K562 (cell line): Measurements from ENCODE around the gene IGFL1. TPM values are rescaled to one million over a fixed set of nuclear protein-coding genes. Genes with fewer than 3 reads are reported as not detected.
A peak's percentile ranks its signal among the peaks of the same experiment; 100 is the strongest.

Experiments used
- ATF3 ChIP-seq, 2 experiments: fragments of 450-650 bp in 1 of 2; sonication (generic) in 1 of 2; formaldehyde crosslinking in 1 of 2; IDR thresholded peaks in 1 of 2; conservative IDR thresholded peaks in 1 of 2; 2 replicates each; pipeline versions ENCODE4 v1.6.1 to v1.8.1; 2016 to 2023; ENCODE audit warnings: mild to moderate bottlenecking in 2 of 2, moderate library complexity in 2 of 2, inconsistent platforms in 1 of 2, missing genetic modification reagents in 1 of 2
- CBX2 ChIP-seq: fragments of 200-600 bp; sonication (generic); IDR thresholded peaks from one replicate; pipeline ENCODE4 v1.6.1; 2012; ENCODE audit warnings: mild to moderate bottlenecking, low read length, inconsistent platforms; ENCODE audit not compliant: insufficient read depth, poor library complexity, severe bottlenecking
- CEBPG ChIP-seq, 3 experiments: fragments of 200-800 bp in 1 of 3; sonication (Bioruptor generic) in 1 of 3; sonication (generic) in 1 of 3; formaldehyde crosslinking in 1 of 3; IDR thresholded peaks in 2 of 3; conservative IDR thresholded peaks in 1 of 3; 2 replicates each; pipeline versions ENCODE4 v1.6.1 to v1.8.0; 2016 to 2022; ENCODE audit warnings: missing compliant biosample characterization in 2 of 3, missing genetic modification characterization in 2 of 3, mild to moderate bottlenecking in 1 of 3, missing genetic modification reagents in 1 of 3
- DMBX1 ChIP-seq: fragments of 250-450 bp; sonication (Bioruptor Pico); IDR thresholded peaks from 2 replicates; pipeline ENCODE4 v1.8.0; 2022; ENCODE audit warnings: inconsistent platforms, mild to moderate bottlenecking, moderate library complexity, borderline replicate concordance
- ID3 ChIP-seq, 2 experiments: fragments of 250-450 bp in 1 of 2; fragments of 450-650 bp in 1 of 2; sonication (Bioruptor Pico) in 1 of 2; IDR thresholded peaks; 2 replicates each; pipeline versions ENCODE4 v1.6.1 to v1.8.0; 2016 to 2021; ENCODE audit warnings: mild to moderate bottlenecking in 2 of 2, moderate library complexity in 2 of 2, missing compliant biosample characterization in 1 of 2, missing genetic modification characterization in 1 of 2
- KDM1A ChIP-seq, 2 experiments: fragments of 450-650 bp; IDR thresholded peaks; 2 replicates each; pipeline ENCODE4 v1.6.1; 2016; ENCODE audit warnings: mild to moderate bottlenecking in 2 of 2
- MXI1 ChIP-seq: IDR thresholded peaks from 2 replicates; pipeline ENCODE4 v1.6.1; 2011; ENCODE audit warnings: low read depth, mild to moderate bottlenecking, improper control_type of control experiment, low read length
- NFRKB ChIP-seq: fragments of 450-650 bp; IDR thresholded peaks from 2 replicates; pipeline ENCODE4 v1.6.1; 2016; ENCODE audit warnings: low read depth
- RBM17 ChIP-seq: fragments of 200-400 bp; formaldehyde crosslinking; IDR thresholded peaks from 2 replicates; pipeline ENCODE4 v1.6.1; 2017; ENCODE audit warnings: low read depth, mild to moderate bottlenecking, low read length, borderline replicate concordance
- ZNF512 ChIP-seq: IDR thresholded peaks from 2 replicates; pipeline ENCODE4 v1.6.1; 2016; ENCODE audit warnings: missing genetic modification characterization, missing compliant biosample characterization
- ZNF518B ChIP-seq: fragments of 250-450 bp; sonication (Bioruptor Pico); IDR thresholded peaks from 2 replicates; pipeline ENCODE4 v1.5.0; 2021; ENCODE audit warnings: mild to moderate bottlenecking, moderate library complexity
- ZNF561 ChIP-seq: fragments of 450-650 bp; formaldehyde crosslinking; conservative IDR thresholded peaks from 2 replicates; pipeline ENCODE4 v1.4.0; 2020; ENCODE audit warnings: mild to moderate bottlenecking, moderate library complexity
- polyA plus RNA-seq, 8 experiments: library from polyadenylated mRNA; depleted of rRNA in 4 of 8; stranded (reverse) in 5 of 8; unstranded in 3 of 8; fragments of >200 nt; fragmentation: Nextera tagmentation in 2 of 8; fragmentation: Illumina TruSeq in 1 of 8; extraction: Ambion mirVana in 2 of 8; extraction: Trizol in 1 of 8; gene quantifications; 2 replicates each; pipeline versions ENCODE4 v1.2.1 to v1.2.3, GENCODE V29; 2011 to 2014; ENCODE audit warnings: inconsistent platforms in 1 of 8, missing spikeins in 1 of 8
- total RNA-seq, 7 experiments: library from RNA; depleted of rRNA in 6 of 7; stranded (reverse); fragments of >200 nt in 6 of 7; fragmentation: Illumina TruSeq in 2 of 7; extraction: Trizol in 2 of 7; gene quantifications; 2 replicates each; pipeline versions ENCODE4 v1.2.1 to v1.2.3, GENCODE V29; 2011 to 2021; ENCODE audit warnings: low replicate concordance in 1 of 7

IGFL1 gene
- total and polyA plus RNA-seq, 9 of the 15 experiments (the other 6 are each of a cell fraction or from before 2014, with no cell fraction given): not detected

GRCh38 chr19:46201454-46202310 lies 27.9 kb upstream of the IGFL1 start (continued):
- TF ChIP-seq ZNF518B (CRISPR knock-in tag) (no peak), KDM1A (IDR thresholded peaks at IDR 0.05) (peak in 1 of 2 experiments; percentile 20; a peak in 1 of 4 replicates), ZNF512 (no peak; the same call in 1 of the 2 replicates), MXI1 (no peak), DMBX1 (peak; percentile 21; the same call in 1 of the 2 replicates), RBM17 (no peak), ZNF561 (no peak), ATF3 (IDR thresholded peaks at IDR 0.05) (peak; percentile 69), ATF3 (CRISPR knock-in tag; conservative IDR thresholded peaks at IDR 0.05) (no peak), NFRKB (no peak), CBX2 (no peak), CEBPG (CRISPR knock-in tag; IDR thresholded peaks at IDR 0.05) (no peak; the same call in 1 of the 2 replicates), CEBPG (tag; conservative IDR thresholded peaks at IDR 0.05 in 1 of 2, IDR thresholded peaks at IDR 0.05 in 1 of 2) (peak in 1 of 2 experiments; percentile 64; a peak in 1 of 4 replicates), ID3 (CRISPR knock-in tag; IDR thresholded peaks at IDR 0.05) (no peak), ID3 (tag; IDR thresholded peaks at IDR 0.05) (no peak)
